ENCODE data around the gene CBLN3. TPM values are rescaled to one million over a fixed set of nuclear protein-coding genes. Genes with fewer than 3 reads are reported as not detected.

CBLN3 gene
- total RNA-seq, 1 experiment from 2014 or later: 2.0 TPM

DNA sequence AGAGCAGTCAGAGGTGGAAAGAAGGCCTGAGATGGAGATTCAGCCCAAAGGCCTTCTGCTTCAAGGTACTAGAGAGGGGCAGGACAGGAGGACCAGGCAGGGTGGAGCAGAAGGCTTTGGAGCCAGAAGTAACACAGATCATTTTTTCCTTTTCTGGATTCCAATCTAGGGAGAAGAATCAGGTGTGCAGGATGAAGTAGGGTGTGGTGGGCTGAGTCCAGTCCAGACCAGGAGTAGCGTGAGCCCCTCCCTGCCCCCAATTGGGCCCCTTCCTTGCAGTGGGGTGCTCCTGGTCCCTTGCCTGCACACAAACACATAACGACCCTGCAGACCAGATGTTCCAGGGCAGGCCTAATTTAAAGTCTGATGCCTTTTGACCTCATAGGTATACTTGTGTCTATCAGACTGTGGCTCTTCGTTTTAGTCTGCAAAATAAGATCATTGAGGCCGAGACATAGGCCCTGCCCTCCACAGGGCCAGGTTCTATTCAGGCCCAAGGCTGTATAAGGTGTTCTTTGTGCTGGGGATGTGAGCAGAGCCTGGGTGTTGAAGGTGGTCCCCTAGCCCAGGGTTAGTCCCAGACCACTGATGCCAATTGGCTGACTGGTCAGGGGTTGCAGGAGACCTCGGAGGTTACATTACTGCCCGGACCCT, 31.7 kb downstream of the CBLN3 start:
- ChIA-PET CTCF (no interaction called here), RAD21 (ENCODE audit: low non-redundant PET in 1 of 2, low total read pairs in 2 of 2, uncharacterized antibody in 2 of 2, unreplicated experiment in 2 of 2) (no interaction called here), POLR2A (no interaction called here)
- no peaks in the 10 kb centered on the region for H3K9me2 ChIP-seq (ENCODE audit: insufficient read depth)
- no peak for TF ChIP-seq RAD21 (IDR thresholded peaks at IDR 0.05; ENCODE audit: low read depth)
- no peak for TF ChIP-seq YY1 (IDR thresholded peaks at IDR 0.05; ENCODE audit: extremely low read depth, insufficient replicate concordance, low read depth, low read length)
- no peak for TF ChIP-seq EZH2phosphoT487 (IDR thresholded peaks at IDR 0.05; ENCODE audit: borderline replicate concordance)
- no peak for TF ChIP-seq ZNF274 (IDR thresholded peaks at IDR 0.05; ENCODE audit: low read depth, low read length)
- TF ChIP-seq ZFX (IDR thresholded peaks at IDR 0.05): no peak
- TF ChIP-seq, protein P1, sequence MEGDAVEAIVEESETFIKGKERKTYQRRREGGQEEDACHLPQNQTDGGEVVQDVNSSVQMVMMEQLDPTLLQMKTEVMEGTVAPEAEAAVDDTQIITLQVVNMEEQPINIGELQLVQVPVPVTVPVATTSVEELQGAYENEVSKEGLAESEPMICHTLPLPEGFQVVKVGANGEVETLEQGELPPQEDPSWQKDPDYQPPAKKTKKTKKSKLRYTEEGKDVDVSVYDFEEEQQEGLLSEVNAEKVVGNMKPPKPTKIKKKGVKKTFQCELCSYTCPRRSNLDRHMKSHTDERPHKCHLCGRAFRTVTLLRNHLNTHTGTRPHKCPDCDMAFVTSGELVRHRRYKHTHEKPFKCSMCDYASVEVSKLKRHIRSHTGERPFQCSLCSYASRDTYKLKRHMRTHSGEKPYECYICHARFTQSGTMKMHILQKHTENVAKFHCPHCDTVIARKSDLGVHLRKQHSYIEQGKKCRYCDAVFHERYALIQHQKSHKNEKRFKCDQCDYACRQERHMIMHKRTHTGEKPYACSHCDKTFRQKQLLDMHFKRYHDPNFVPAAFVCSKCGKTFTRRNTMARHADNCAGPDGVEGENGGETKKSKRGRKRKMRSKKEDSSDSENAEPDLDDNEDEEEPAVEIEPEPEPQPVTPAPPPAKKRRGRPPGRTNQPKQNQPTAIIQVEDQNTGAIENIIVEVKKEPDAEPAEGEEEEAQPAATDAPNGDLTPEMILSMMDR (IDR thresholded peaks at IDR 0.05 in 2 of 3, conservative IDR thresholded peaks at IDR 0.05 in 1 of 3; ENCODE audit: borderline replicate concordance in 1 of 3, insufficient read depth in 1 of 3, low read depth in 2 of 3, low read length in 2 of 3): no peak
- TF ChIP-seq ATF3 (IDR thresholded peaks at IDR 0.05): no peak
- TF ChIP-seq JUND (IDR thresholded peaks at IDR 0.05): no peak
- TF ChIP-seq CEBPB (IDR thresholded peaks at IDR 0.05; ENCODE audit: low read depth): no peak
- no peak for TF ChIP-seq SIN3A (IDR thresholded peaks at IDR 0.05; ENCODE audit: low read depth)
- no peak for TF ChIP-seq POLR2AphosphoS5 (IDR thresholded peaks at IDR 0.05; ENCODE audit: low read depth, low read length)
- no peak for TF ChIP-seq SP1 (IDR thresholded peaks at IDR 0.05; ENCODE audit: low read depth)
- TF ChIP-seq SRF (IDR thresholded peaks at IDR 0.05; ENCODE audit: low read depth): no peak
- no peak for TF ChIP-seq MAX (IDR thresholded peaks at IDR 0.05)
- TF ChIP-seq POLR2A (IDR thresholded peaks at IDR 0.05; ENCODE audit: borderline replicate concordance, extremely low read depth, insufficient read depth, insufficient read length): no peak
- no TSS peak for BruUV-seq (replicated peaks)
- H2AFZ ChIP-seq (ENCODE audit: low read depth, low read length, poor library complexity, severe bottlenecking): no peak overlapping the region
- no peaks in the 10 kb centered on the region for H4K20me1 ChIP-seq (ENCODE audit: insufficient read depth)
- H3K79me2 ChIP-seq (ENCODE audit: insufficient read depth, low read length): no peaks in the 10 kb centered on the region
- no peak overlapping the region for H3K4me2 ChIP-seq (ENCODE audit: low read length)
- H3K9ac ChIP-seq (ENCODE audit: low read length): no peak overlapping the region
- intact Hi-C loops (cut with micrococcal nuclease): no loop called here
- H3K27me3 ChIP-seq (ENCODE audit: insufficient read depth, low read length): no peaks in the 10 kb centered on the region
- H3K36me3 ChIP-seq (ENCODE audit: control insufficient read depth in 1 of 2, insufficient read depth in 2 of 2, low read length in 2 of 2): no peaks in the 10 kb centered on the region
- no peaks in the 10 kb centered on the region for H3K9me3 ChIP-seq (ENCODE audit: control insufficient read depth in 1 of 2, insufficient read depth in 1 of 2, low read depth in 1 of 2, low read length in 2 of 2)
- no peak overlapping the region for H3K27ac ChIP-seq (ENCODE audit: low read depth, low read length)
- no peak for ATAC-seq
- no peak overlapping the region for H3K4me3 ChIP-seq (replicated peaks in 1 of 2; ENCODE audit: low read depth in 1 of 2, low read length in 2 of 2)
- peaks cover 12 to 14% of the 10 kb centered on the region in 2 experiments for H3K4me1 ChIP-seq (ENCODE audit: control insufficient read depth in 1 of 2, insufficient read depth in 2 of 2, low read length in 2 of 2)
- DNase-seq (ENCODE audit: low read depth, low spot score): no peak
